Neural cell (in vitro differentiated cells): ENCODE measurements around the gene PLCXD3. TPM values are rescaled to one million over a fixed set of nuclear protein-coding genes. Genes with fewer than 3 reads are reported as not detected.

ENCODE experiments used
- H2AFZ ChIP-seq: fragments of 200-600, 300-800 bp; sonication (generic), shearing (Covaris generic); 2 replicates; pipeline ENCODE4 v1.6.0; 2014; ENCODE audit warnings: low read depth, mild to moderate bottlenecking, antibody characterized with exemption, low read length, moderate library complexity
- H3F3A ChIP-seq: fragments of 200-600 bp; shearing (Covaris generic); 2 replicates; pipeline ENCODE4 v1.6.1; 2016; ENCODE audit warnings: mild to moderate bottlenecking, moderate library complexity, mixed read lengths, antibody characterized with exemption, low read length; ENCODE audit not compliant: insufficient read depth, poor library complexity, severe bottlenecking
- H3K27ac ChIP-seq: fragments of 200-600, 300-800 bp; sonication (generic), shearing (Covaris generic); 2 replicates; pipeline ENCODE4 v1.5.1; 2014; ENCODE audit warnings: mild to moderate bottlenecking, low read length, moderate library complexity
- H3K27me3 ChIP-seq: fragments of 300-800, 200-600 bp; sonication (generic), shearing (Covaris generic); 2 replicates; pipeline ENCODE4 v1.6.0; 2014; ENCODE audit warnings: mild to moderate bottlenecking, low read depth, low read length, moderate library complexity; ENCODE audit not compliant: insufficient read depth
- H3K36me3 ChIP-seq: fragments of 300-800, 200-600 bp; sonication (generic), shearing (Covaris generic); 2 replicates; pipeline ENCODE4 v1.5.1; 2014; ENCODE audit warnings: mild to moderate bottlenecking, antibody characterized with exemption, low read length, moderate library complexity; ENCODE audit not compliant: insufficient read depth
- H3K4me2 ChIP-seq: fragments of 300-800, 200-600 bp; sonication (generic), shearing (Covaris generic); 2 replicates; pipeline ENCODE4 v1.6.0; 2014; ENCODE audit warnings: mild to moderate bottlenecking, low read length
- H3K4me3 ChIP-seq: fragments of 300-800, 200-600 bp; sonication (generic), shearing (Covaris generic); 2 replicates; pipeline ENCODE4 v1.5.1; 2014; ENCODE audit warnings: mild to moderate bottlenecking, low read length, moderate library complexity
- H3K79me2 ChIP-seq: fragments of 200-600 bp; shearing (Covaris generic); replicated peaks from 2 replicates; pipeline ENCODE4 v1.6.0; 2014; ENCODE audit warnings: mild to moderate bottlenecking, low read length, moderate library complexity; ENCODE audit not compliant: insufficient read depth
- H3K9ac ChIP-seq: fragments of 300-800, 200-600 bp; sonication (generic), shearing (Covaris generic); 2 replicates; pipeline ENCODE4 v1.6.1; 2016; ENCODE audit warnings: mild to moderate bottlenecking, low read length, mixed read lengths
- H3K9me2 ChIP-seq: fragments of 200-600 bp; shearing (Covaris generic); 2 replicates; pipeline ENCODE4 v1.6.1; 2016; ENCODE audit warnings: mild to moderate bottlenecking, low read length, mixed read lengths; ENCODE audit not compliant: insufficient read depth
- H3K9me3 ChIP-seq: fragments of 200-600, 300-800 bp; sonication (generic), shearing (Covaris generic); 2 replicates; pipeline ENCODE4 v1.6.1; 2016; ENCODE audit warnings: mild to moderate bottlenecking, mixed run types, low read length, moderate library complexity, mixed read lengths
- H4K20me1 ChIP-seq: fragments of 200-600 bp; shearing (Covaris generic); 2 replicates; pipeline ENCODE4 v1.6.1; 2016; ENCODE audit warnings: mild to moderate bottlenecking, mixed run types; ENCODE audit not compliant: insufficient read depth
- CTCF ChIP-seq: fragments of 450-650 bp; IDR thresholded peaks from 2 replicates; pipeline ENCODE4 v1.5.1; 2014; ENCODE audit warnings: antibody characterized with exemption, mild to moderate bottlenecking, moderate library complexity; ENCODE audit not compliant: poor library complexity, severe bottlenecking
- EP300 ChIP-seq: fragments of 450-650 bp; conservative IDR thresholded peaks from 2 replicates; pipeline ENCODE4 v1.6.1; 2014; ENCODE audit warnings: antibody characterized with exemption, mild to moderate bottlenecking, moderate library complexity; ENCODE audit not compliant: poor library complexity, severe bottlenecking
- EZH2 ChIP-seq: fragments of 200-600, 300-800 bp; shearing (Covaris generic), sonication (generic); IDR thresholded peaks from 2 replicates; pipeline ENCODE4 v1.6.1; 2014; ENCODE audit warnings: antibody characterized with exemption, low read length, borderline replicate concordance, mild to moderate bottlenecking; ENCODE audit not compliant: insufficient read depth, poor library complexity, severe bottlenecking
- MXI1 ChIP-seq: fragments of 450-650 bp; conservative IDR thresholded peaks from 2 replicates; pipeline ENCODE4 v1.6.1; 2014; ENCODE audit warnings: antibody characterized with exemption, mild to moderate bottlenecking; ENCODE audit not compliant: poor library complexity, severe bottlenecking
- POLR2AphosphoS5 ChIP-seq: IDR thresholded peaks from 2 replicates; pipeline ENCODE4 v1.6.1; 2012
- RAD21 ChIP-seq: fragments of 450-650 bp; conservative IDR thresholded peaks from 2 replicates; pipeline ENCODE4 v1.6.1; 2014; ENCODE audit warnings: antibody characterized with exemption, mild to moderate bottlenecking, moderate library complexity
- REST ChIP-seq: IDR thresholded peaks from 2 replicates; pipeline ENCODE4 v1.6.1; 2012; ENCODE audit warnings: borderline replicate concordance
- SMC3 ChIP-seq: fragments of 450-650 bp; conservative IDR thresholded peaks from 2 replicates; pipeline ENCODE4 v1.6.1; 2014; ENCODE audit warnings: antibody characterized with exemption, mild to moderate bottlenecking, moderate library complexity; ENCODE audit not compliant: poor library complexity
- TAF1 ChIP-seq: IDR thresholded peaks from 2 replicates; pipeline ENCODE4 v1.6.1; 2012; ENCODE audit warnings: low read depth
- polyA plus RNA-seq: library from polyadenylated mRNA; depleted of rRNA; stranded (reverse); fragments of >200 nt; gene quantifications from 2 replicates; pipeline ENCODE4 v1.2.3, GENCODE V29; 2014

Gene PLCXD3
- polyA plus RNA-seq, 1 donor from 2014 or later, result 6.6 TPM

GRCh38 chr5:41432481-41433253 is 77.7 kb downstream of the PLCXD3 start:
- no peaks in the 10 kb centered on the region for H3K36me3 ChIP-seq
- TF ChIP-seq MXI1, result no peak
- no peak for TF ChIP-seq CTCF
- no peak for TF ChIP-seq TAF1
- TF ChIP-seq SMC3, result no peak
- TF ChIP-seq POLR2AphosphoS5, result no peak
- no peak for TF ChIP-seq EZH2
- TF ChIP-seq RAD21, result no peak
- no peak for TF ChIP-seq EP300
- no peak for TF ChIP-seq REST
- no peaks in the 10 kb centered on the region for H3F3A ChIP-seq
- H3K27me3 ChIP-seq, result no peaks in the 10 kb centered on the region
- no peak overlapping the region for H3K9ac ChIP-seq
- no peaks in the 10 kb centered on the region for H4K20me1 ChIP-seq
- no peaks in the 10 kb centered on the region for H3K9me3 ChIP-seq
- H3K27ac ChIP-seq, result no peak overlapping the region
- H3K79me2 ChIP-seq, result no peaks in the 10 kb centered on the region
- H3K9me2 ChIP-seq, result no peaks in the 10 kb centered on the region
- no peak overlapping the region for H2AFZ ChIP-seq
- H3K4me3 ChIP-seq, result no peak overlapping the region
- no peak overlapping the region for H3K4me2 ChIP-seq

- no peak overlapping the region for H3K4me2 ChIP-seq
- TF ChIP-seq SMC3, result no peak
- TF ChIP-seq MXI1, result no peak
- TF ChIP-seq TAF1, result no peak
- TF ChIP-seq CTCF, result no peak
- no peak for TF ChIP-seq EP300
- no peak for TF ChIP-seq EZH2
- TF ChIP-seq RAD21, result no peak
- TF ChIP-seq REST, result no peak
- TF ChIP-seq POLR2AphosphoS5, result no peak
Observed at GRCh38 chr5:41427505-41427904, 82.9 kb downstream of the PLCXD3 start.

More at GRCh38 chr5:41427505-41427904, 82.9 kb downstream of the PLCXD3 start:
- no peaks in the 10 kb centered on the region for H3K27me3 ChIP-seq
- no peaks in the 10 kb centered on the region for H3K9me3 ChIP-seq
- no peaks in the 10 kb centered on the region for H3K79me2 ChIP-seq
- H3K9me2 ChIP-seq, result no peaks in the 10 kb centered on the region
- H3K4me3 ChIP-seq, result no peak overlapping the region
- no peak overlapping the region for H2AFZ ChIP-seq
- no peaks in the 10 kb centered on the region for H3K36me3 ChIP-seq
- no peak overlapping the region for H3K9ac ChIP-seq
- no peaks in the 10 kb centered on the region for H3F3A ChIP-seq
- no peaks in the 10 kb centered on the region for H4K20me1 ChIP-seq
- H3K27ac ChIP-seq, result no peak overlapping the region
